Mammary epithelial cell (primary cell): Measurements from ENCODE around the gene CACNA1D.

Source experiments
- CTCF ChIP-seq, 2 donors: IDR thresholded peaks in 1 of 2; conservative IDR thresholded peaks in 1 of 2; 2 replicates each; pipeline ENCODE4 v1.5.1; 2011 to 2012; ENCODE audit warnings: inconsistent platforms in 2 of 2, low read length in 2 of 2, mild to moderate bottlenecking in 2 of 2, control low read depth in 1 of 2, low read depth in 1 of 2; ENCODE audit not compliant: insufficient read depth in 1 of 2; ENCODE audit errors: extremely low read depth in 1 of 2
- EZH2 ChIP-seq: IDR thresholded peaks from 2 replicates; pipeline ENCODE4 v1.6.1; 2012; ENCODE audit warnings: low read length, inconsistent platforms, borderline replicate concordance

- TF ChIP-seq CTCF (conservative IDR thresholded peaks at IDR 0.05 in 1 of 2, IDR thresholded peaks at IDR 0.05 in 1 of 2; ENCODE audit: extremely low read depth in 1 of 2, insufficient read depth in 1 of 2, low read depth in 1 of 2, low read length in 2 of 2) (no peak), EZH2 (no peak)
Measured at GRCh38 chr3:53863145-53863544, 368.7 kb downstream of the CACNA1D start.
